Measurements from ENCODE around the gene MFRP.

Gene MFRP

DNA sequence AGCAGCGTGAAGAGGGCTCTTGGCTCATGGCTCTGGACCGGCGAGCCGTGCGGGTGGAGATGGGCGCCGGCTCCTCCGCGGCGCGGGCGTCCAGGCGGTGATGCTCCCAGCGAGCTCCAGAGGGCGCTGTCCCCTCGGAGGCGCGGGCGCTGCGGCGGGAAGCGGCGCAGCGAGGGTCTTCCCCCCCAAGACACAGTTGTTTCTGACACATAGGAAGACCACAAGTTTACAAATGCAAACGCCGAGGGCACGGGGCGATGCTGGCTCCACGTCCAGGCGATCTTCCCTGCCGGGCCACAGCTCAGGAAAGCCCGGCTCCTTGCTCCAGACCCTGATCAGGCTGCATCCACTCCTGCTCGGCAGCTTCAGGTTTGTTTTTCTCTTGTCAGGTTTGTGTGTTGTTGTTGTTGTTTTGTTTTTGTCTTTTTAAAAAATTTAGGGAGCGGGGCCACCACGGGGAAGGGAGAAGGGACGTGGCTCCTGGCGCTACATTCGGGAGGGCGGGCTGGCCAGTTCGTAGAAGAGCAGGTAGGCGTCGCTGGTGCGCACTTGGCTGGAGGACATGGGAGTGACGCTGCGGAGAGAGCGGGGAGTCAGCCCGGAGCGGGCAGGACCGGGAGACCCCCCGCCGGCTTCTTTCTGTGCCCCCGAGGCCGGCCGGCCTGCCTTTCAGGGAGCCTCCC lies 10.0 kb upstream of the MFRP start:
- peak; percentile 71 for DNase-seq

DNA sequence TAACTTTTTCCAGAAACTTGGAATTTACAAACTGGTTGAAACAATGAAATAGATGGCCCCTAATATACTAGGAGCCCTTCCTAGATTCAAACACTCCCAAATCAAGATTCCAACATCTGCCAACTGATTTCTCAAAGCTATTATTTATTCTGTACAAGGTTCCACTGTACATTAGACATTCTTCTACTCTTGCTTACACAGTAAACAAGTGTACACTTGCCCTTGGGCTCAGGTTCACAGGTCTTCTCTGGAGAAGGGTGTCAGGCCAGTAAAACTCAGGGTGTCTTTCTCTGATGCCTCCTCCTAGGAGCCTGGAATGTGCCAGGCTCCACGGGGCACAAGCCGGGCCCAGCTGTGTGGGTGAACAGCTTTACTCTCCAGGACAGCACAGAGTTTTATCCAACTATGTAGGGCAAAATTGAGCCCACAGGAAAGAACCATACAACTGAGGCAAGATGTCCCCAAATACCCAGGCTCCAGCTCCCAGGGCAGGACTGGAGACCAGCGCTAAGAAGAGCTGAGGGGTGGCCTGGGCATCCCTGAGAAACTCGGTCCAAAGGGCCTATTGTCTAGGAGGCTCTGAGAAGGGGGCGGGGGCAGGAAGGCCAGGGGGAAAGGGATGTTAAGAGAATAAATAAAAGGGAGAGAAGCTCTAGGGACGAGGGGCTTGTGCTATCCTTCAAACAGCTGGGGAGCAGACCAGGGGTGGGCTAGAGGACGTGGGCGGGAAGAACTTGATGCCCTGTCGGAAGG lies 8.8 kb upstream of the MFRP start:
- DNase-seq: no peak

DNA sequence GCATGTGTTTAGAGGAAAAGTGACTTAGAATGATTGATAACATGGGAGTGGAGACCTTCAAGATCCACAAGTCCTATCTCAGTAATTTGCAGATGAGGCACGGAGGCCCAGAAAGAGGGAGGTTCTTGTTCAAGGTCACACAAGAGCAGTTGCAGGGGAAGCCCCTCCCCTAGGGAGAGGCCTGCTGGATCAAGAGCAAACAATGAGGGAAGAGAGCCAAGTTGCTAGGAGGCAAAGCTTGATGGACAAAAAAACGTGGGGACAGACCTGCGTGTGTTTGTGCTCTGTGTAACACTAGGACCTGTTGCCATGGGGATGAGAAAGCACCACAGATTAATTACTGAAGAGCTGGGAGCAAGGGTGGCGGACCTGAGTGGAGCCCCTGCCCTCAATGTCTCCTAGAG lies 6.4 kb upstream of the MFRP start:
- DNase-seq: no peak

DNA sequence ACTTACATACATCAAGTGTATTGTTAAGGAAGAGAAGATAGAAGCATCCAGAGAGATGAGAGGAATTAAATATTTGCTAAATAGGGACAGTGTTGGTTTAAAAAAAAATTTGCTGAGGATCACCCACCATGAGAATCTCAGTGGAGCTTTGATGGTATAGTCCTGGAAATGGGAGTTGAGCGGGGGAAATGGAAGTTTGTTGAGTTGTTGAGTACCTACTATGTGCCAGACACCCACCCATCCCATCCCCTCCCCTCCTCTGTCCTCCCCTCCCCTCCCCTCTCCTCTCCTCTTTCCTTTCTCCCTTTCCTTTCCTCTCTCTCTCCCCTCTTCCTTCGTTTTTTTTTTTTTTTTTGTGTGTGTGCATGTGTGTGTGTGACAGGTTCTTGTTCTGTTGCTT lies 4.7 kb upstream of the MFRP start:
- DNase-seq: no peak

DNA sequence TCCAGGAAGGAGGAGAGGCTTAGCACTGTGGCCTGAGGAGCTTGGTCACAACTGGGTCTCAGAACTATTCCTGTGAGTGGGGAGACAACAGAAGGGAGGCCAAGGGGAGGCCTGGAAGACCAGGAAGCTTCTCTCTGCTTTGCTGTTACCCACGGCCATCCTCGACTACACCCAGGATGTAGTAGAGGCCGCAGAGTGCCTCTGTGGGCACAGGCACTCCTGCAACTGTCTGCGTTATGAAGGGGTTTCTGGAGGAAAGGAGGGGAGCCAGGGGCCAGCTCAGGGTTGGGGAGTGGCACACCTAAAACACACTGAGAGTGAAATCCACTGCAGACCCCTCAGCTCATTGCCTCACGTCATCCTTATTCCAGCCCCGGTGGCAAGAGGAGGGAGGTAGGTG lies 3.8 kb upstream of the MFRP start:
- no peak for DNase-seq

DNA sequence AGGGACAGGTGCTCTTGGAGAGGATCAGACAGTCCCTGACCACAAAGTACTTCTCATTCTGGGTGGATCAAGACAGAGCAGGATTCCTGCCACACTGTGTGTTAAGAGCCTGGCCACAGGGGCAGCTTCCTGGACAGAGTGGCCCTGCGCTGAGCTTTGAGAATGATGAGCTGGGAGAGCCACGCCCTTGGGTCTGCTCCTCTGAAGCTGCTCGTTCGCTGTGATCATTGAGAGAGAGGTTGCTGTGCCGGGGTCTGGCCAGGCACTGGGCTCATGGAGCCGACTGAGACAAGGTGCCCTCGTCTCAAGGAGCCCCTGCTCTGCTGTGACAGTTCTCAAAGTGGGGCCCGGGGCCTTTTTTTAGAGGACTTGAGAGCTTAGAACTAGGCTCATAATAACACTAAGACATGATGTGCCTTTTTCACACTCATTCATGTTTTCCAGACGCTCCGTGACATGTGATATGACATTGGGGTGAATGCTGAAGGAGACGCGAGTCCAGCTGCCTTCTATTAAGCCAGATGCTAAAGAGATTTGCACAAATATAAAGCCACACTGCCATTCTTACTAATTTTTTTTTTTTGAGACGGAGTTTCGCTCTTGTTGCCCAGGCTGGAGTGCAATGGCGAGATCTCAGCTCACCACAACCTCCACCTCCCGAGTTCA lies 1.6 kb upstream of the MFRP start:
- no peak for DNase-seq

DNA sequence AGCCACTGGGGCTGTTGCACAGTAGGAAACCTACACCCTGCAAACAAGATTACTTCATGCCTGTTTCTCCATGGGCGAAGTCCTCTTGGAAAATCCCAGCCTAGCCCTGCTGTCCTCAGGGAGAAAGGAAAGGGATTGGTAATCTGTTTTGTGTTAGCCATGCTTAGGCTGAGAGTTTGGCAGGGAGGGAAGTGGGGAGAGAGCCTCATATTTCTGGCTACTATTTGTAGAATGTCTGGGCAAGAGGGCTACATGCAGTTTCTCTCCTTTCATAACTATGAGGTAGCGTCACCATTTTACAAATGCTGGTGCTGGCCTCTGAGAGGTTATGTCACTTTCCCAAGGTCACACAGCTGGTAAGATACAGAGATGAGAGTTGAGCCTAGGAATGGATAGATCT lies 737 bp upstream of the MFRP start:
- DNase-seq: no peak

DNA sequence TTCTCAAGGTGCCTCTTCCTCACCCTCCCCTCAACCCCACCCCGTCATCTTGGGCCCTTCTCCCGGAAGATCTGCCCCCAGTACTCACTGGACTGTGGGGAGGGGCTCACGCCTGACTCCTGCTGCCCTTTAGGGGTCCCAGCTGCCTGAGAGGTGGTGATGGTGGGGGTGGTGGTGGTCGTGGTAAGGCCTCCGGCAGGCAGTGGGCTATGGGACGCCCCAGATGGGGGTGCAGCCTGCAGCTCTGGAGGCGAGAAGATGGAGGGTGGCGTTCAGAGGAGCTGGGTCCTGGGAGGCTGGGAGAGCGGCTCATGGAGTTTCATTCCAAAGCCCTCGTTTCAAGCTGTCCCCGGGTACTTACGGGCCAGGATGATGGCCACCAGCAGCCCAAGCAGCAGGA lies 820 bp downstream of the MFRP start:
- no peak for DNase-seq

DNA sequence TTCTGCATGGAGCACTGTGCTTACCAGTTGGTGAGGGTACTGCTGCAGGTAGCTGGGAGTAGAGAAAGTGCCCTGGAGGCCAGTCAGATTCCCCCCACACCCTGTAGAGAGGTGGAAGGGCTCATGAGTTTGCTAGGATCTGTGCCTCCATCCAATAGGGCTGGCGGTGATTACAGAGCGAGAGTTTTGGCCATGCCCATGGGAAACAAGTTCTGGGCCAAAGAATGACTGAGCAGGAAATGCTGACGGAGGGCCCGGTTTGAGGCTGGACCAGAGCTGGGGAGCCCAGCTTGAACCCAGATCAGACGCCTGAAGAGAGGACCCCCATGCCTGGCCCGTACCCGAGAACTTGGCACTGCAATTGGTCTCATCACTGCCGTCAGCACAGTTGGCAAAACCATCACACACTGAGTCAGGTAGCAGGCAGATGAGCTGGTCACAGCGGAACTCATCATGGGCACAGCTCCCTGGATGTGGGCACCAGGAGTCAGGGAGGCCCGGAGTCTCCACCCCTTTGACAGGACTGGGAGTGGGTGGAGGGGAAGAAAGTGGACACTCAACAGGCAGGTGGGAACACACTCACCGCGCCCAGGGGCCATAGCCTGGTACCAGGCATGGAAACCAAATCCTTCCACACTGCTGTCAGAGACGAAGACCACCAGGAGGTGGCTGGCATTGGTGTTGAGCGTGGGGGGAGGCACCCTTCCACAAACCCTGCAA lies 2.1 kb downstream of the MFRP start:
- DNase-seq: no peak

DNA sequence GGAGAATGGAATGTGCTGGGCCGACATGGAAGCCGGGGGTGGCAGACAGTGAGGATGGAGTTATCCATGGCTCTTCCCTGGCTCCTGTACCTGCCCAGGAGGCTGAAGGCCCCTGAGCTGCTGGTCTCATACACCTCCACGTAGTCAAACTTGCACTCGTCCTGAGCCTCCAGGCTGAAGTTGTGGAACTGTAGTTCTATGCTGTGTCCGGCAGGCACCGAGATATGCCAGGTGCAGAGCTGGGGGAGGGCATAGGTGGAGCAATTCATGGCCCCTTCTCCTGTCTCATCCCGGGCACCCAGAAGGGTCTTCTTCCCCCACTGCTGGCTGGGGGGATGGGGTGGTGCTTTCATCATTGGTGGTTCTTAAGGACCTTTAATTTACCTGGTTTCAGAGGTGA lies 2.8 kb downstream of the MFRP start:
- no peak for DNase-seq

DNA sequence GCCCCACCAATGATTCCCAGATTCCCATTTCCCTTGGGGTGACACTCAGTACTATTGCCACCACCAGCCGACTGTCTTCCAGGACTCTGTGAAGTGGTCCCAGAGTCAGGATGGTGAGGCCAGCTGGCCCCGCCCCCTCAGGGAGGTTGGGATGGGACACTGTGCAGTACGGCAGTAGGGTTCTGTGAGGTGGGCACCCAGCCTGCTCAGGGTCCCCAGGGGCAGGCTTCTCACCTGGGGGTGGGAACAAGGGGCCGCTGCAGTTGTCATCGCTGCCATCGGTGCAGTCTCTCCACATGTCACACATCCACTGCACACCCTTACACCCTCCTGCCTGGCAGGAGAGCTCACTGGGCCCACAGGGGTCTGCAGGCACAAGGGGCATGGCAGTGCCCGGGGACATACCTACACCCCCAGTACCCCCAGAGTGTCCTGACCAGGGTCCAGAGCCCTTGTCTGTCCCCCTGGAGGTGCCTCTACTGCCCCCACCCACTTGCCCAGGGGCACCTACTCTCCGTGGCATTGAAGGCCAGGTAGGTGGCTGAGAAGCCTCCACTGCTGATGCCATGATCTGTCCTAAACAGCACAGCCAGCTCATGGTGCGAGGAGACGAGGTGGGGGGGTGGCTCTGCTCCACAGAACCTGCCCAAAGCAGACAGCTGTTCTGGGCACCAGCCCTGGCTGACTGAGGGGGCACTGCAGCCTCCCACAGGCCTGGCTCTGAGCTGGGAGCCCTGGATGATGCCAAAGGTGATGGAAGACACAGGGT lies 4.0 kb downstream of the MFRP start:
- DNase-seq: no peak

DNA sequence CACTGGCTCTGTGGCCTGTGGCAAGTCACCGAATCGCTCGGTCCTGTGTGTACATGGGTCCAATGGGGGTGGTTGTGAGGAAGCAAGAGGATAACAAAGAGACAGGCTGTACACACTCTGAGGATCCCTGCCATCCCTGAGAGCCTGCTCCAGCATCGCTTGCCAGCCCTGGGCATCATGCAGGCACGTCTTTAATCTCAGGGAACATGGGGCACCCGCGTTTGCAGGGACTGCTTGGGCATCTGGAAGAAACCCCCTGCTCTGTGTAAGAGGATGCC lies 4.5 kb downstream of the MFRP start:
- no peak for DNase-seq

DNA sequence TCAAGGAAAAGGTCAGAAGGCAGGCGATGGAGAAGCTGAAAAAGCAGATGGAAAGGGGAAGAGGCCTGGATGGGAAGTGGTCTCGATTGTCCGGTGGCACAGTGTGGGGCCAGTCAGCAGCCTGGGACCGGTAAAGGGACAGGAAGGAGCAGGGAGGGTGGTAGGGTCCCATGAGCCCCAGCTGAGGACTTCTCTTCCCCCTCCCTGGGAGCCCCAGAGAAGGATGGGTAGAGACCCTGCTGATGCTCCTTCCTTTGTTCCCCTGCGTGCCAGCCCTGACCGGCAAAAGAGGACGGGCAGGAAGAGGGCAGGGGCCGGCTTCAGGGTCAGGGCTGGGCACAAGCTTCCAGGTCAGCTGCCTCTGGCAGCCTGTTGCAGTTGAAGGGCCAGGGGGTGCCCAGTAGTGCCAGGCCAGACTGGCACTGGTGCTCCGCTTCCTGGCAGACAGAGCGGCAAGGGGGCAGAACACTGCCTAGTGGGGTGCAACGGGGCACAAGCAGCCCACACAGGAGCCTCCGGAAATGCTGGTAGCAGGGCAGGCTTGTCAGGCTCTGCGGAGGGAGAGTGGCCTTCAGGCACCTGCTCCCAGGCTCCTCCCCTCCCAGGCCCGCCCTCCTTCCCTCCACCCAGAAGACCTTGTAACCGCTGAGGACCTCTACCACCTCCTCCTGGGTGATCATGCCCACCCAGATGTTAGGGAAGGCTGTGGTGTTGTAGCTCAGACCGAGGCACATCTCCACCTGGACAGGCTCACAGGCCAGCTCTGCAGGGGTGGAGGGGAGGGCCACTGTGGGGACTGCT lies 5.1 kb downstream of the MFRP start:
- no peak for DNase-seq

DNA sequence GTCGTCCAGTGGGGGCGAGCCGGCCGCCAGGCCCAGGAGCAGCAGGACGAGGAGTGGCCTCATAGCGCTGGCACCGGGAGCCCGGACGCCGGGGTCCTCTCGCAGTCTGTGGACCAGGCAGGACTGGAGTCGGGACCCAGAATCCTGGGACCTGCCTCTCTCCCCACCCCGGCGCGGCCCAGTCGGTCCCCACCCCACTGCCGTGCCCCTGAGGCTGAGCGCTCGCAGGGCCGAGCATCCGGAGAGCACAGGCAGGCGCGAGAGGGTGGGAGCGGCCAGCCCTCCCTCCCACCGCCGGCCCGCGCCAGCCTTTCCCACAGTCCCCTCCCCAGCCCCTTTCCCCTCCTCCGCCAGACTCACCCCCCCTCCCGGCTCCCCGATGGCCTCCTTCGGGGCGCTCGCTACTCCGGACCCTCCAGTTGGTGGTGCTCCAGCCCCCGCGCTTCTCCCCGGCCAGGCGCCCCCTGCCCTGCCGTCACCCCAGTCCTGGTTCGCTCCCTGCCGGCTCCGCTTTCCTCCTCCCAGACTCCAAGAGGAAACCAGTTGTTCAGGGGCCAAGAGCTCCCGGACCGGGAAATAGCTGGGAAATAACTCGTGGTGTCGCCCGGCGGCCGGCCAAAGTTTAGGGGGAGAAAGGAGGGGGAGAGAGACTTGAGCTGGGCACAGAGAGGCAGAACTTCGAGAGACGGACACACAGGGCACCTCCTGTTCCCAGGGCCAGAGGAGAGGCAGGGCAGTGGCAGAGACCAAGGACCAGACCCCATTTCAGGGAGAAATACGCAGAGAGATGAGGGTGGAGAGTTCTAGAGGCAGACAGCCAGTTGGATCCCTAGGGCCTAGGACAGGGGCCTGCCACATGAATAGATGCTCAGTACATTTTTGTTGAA lies 5.9 kb downstream of the MFRP start, which contains the start of gene C1QTNF5:
Gene C1QTNF5 (minus strand): TSS at position 549 of the 887 bp plus-strand sequence. CDS start 486 bp downstream, at position 63.
- no peak for DNase-seq

DNA sequence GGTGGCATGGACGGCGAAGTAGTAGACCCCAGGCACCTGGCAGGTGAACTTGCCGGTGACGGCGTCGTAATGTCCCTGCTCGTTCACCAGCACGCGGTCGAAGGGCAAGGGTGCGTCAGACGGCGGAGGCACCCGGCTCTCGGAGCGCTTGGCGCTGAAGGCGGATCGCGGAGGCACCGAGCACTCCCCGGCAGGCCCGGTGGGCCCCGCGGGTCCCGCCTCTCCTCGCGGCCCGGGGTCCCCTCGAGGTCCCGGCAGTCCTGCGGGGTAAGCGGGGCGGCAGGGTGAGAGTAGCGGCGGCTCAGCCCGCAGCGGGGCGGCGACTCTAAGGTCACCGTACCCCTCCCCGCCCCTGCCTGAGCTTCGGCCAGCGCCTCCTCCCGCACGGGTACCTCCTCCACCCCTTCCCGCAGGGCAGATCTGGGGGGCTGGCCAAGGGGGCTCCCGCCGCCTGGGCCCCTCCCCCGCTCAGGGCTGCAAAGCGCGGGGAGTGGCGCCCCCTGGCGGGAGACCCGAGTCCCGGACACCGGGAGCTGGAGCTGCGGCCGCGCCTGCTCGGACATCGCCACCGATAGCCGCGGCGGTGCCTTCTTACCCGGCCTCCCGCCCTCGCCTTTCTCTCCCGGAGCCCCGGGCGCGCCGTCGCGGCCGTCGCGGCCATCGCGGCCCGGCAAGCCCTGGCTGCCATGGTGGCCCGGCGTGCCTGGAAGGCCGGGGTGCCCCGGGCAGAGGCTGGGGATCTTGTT lies 6.7 kb downstream of the MFRP start:
- peak; percentile 44 for DNase-seq

DNA sequence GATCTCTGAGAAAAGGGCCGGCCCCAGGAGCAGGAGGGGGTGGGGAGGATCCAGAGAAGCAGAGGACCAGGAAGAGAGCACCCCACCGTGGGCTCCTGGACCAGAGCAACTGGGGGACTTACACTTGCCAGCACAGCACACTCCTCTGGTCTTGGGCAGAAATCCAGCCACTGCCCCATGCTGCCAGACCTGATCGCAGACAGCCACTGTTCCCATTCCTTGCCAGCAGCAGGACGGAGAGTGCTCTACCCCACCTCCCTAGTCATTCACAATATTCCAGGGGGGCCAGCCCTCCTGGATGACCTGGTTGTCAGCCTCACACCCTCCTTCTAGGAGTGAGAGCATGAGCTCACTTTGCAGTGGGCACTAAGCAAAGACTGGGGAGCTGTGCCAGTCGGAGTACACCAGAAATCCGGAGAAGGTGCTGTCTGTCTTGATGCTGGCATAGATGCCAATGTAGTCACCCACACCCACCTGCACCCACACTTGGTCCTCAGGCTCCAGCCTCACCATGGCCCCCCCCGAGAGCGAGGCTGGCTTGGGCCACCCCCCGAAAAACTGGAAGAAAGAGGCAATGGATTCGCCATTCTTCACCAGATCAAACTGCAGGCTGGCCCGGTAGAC lies 7.4 kb downstream of the MFRP start:
- DNase-seq: no peak

DNA sequence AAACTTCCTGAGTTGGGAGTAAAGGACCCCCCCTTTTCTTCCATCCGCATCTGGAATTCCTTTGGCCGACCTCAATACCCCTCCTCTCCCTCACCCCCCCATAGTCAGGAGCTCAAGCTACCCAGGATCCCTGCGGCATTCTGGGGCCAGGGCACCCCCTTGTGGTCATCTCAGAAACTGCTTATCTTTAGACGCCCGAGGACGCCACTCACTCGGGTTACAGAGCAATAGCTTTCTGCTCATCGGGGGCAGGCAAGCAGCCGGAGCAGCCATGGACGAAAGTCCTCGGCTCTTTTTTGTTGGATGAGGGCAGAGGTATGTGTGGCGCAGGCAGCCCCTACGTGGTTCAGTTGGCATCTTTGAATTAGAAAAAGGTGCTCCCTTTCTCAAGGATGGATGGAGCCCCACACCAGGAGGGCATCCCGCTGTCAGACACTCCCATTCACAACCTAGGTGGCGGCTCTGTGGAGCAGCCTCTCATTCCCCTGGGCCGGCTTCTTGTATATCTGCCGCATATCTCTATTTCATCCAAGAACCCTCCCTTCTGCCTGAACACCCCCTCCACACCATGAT lies 8.1 kb downstream of the MFRP start:
- peak; percentile 63 for DNase-seq

DNA sequence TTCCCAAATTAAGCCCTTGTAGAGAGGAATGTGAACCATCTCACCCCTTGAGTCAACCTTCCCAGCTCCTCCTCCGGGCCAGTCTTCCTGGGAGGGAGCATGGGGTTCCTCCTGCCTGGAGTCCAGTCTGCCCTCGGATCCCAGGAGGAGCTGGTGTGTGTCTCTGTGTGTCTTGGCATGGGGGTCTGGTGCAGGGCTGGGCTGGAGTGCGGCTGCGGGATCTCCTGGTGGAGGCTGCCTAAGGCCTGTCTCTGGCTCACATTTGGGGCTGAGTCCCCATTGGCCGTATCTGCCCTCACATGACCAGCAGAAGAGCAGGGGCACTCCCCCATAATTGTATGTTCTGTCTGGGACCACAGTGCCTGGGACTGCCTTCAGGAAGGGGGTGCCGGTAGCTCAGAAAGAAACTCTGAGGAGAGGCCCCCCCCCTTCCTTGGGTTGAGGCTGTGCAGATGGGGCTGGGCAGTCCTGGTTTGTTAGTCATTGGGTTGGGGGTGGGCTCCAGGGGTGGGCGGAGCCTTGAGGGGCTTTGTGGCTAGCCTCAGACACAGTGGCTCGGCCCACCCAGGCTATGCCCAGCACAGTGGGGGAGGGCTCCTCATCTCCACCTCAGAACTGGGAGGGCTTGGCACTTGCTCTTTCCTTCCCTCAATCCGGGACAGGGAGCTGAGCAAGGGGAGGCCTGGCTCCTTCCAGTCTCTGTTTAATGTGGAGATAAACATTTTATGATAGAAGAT lies 8.8 kb downstream of the MFRP start:
- DNase-seq: no peak

All from inflammatory macrophage treated with lipopolysaccharide for 4 hours (primary cell).